Hepatocyte (in vitro differentiated cells): ENCODE measurements around the gene YPEL4. TPM values are rescaled to one million over a fixed set of nuclear protein-coding genes. Genes with fewer than 3 reads are reported as not detected.

Experiments used
- DNase-seq: peaks from one replicate; pipeline ENCODE4 v3.0.0-alpha.2; 2016; ENCODE audit warnings: low spot score
- H2AFZ ChIP-seq: fragments of 200-600 bp; sonication (generic); 2 replicates; pipeline ENCODE4 v1.6.0; 2016; ENCODE audit warnings: antibody characterized with exemption, mild to moderate bottlenecking
- H3K27ac ChIP-seq: fragments of 200-600 bp; sonication (generic); 2 replicates; pipeline ENCODE4 v1.5.1; 2016; ENCODE audit warnings: mild to moderate bottlenecking
- H3K27me3 ChIP-seq: fragments of 200-600 bp; sonication (generic); 2 replicates; pipeline ENCODE4 v1.6.1; 2016
- H3K36me3 ChIP-seq: fragments of 200-600 bp; sonication (generic); replicated peaks from 2 replicates; pipeline ENCODE4 v1.5.1; 2016; ENCODE audit warnings: low read depth; ENCODE audit not compliant: insufficient read depth
- H3K4me1 ChIP-seq: fragments of 200-600 bp; sonication (generic); 2 replicates; pipeline ENCODE4 v1.5.1; 2016; ENCODE audit warnings: mild to moderate bottlenecking, moderate library complexity; ENCODE audit not compliant: insufficient read depth
- H3K4me2 ChIP-seq: fragments of 200-600 bp; sonication (generic); 2 replicates; pipeline ENCODE4 v1.6.0; 2016
- H3K4me3 ChIP-seq: fragments of 200-600 bp; sonication (generic); 2 replicates; pipeline ENCODE4 v1.5.1; 2016; ENCODE audit warnings: mild to moderate bottlenecking
- H3K79me2 ChIP-seq: fragments of 200-600 bp; sonication (generic); 2 replicates; pipeline ENCODE4 v1.6.0; 2017; ENCODE audit warnings: mild to moderate bottlenecking
- H3K9me2 ChIP-seq: fragments of 200-600 bp; sonication (generic); replicated peaks from 2 replicates; pipeline ENCODE4 v1.6.0; 2017; ENCODE audit warnings: mild to moderate bottlenecking; ENCODE audit not compliant: insufficient read depth
- H3K9me3 ChIP-seq: fragments of 200-600 bp; sonication (generic); 2 replicates; pipeline ENCODE4 v1.5.1; 2016; ENCODE audit warnings: low read depth, mild to moderate bottlenecking
- H4K20me1 ChIP-seq: fragments of 200-600 bp; sonication (generic); 2 replicates; pipeline ENCODE4 v1.6.0; 2016; ENCODE audit warnings: mild to moderate bottlenecking; ENCODE audit not compliant: insufficient read depth, poor library complexity, severe bottlenecking
- EZH2 ChIP-seq: fragments of 200-600 bp; sonication (generic); IDR thresholded peaks from 2 replicates; pipeline ENCODE4 v1.6.1; 2016; ENCODE audit warnings: antibody characterized with exemption, mild to moderate bottlenecking, borderline replicate concordance
- EZH2phosphoT487 ChIP-seq: fragments of 200-600 bp; sonication (generic); IDR thresholded peaks from one replicate; pipeline ENCODE4 v1.6.1; 2018; ENCODE audit warnings: antibody characterized with exemption, mild to moderate bottlenecking, low read depth, moderate library complexity; ENCODE audit not compliant: unreplicated experiment, severe bottlenecking
- WGBS: methylation state at CpG from one replicate; pipeline ENCODE4 v1.1.6; 2016; ENCODE audit warnings: low lambda C conversion rate; ENCODE audit errors: missing lambda C conversion rate; 5-methylcytosine and 5-hydroxymethylcytosine counted together
- polyA plus RNA-seq: library from polyadenylated mRNA; unstranded; fragments of >200 nt; fragmentation: Nextera tagmentation; extraction: Ambion mirVana; gene quantifications from 2 replicates; pipeline ENCODE4 v1.2.1, GENCODE V29; 2016
- total RNA-seq: library from RNA; depleted of rRNA; stranded (reverse); fragments of >200 nt; gene quantifications from 2 replicates; pipeline ENCODE4 v1.2.3, GENCODE V29; 2014
- TF ChIP-seq, protein P1 (sequence below): fragments of 200-600 bp; sonication (generic); IDR thresholded peaks from 2 replicates; pipeline ENCODE4 v1.5.1; 2016; ENCODE audit warnings: antibody characterized with exemption, mild to moderate bottlenecking; ENCODE audit not compliant: poor library complexity

Gene YPEL4
- total and polyA plus RNA-seq, 2 experiments from 2014 or later, result 0.90 to 3.9 TPM

DNA sequence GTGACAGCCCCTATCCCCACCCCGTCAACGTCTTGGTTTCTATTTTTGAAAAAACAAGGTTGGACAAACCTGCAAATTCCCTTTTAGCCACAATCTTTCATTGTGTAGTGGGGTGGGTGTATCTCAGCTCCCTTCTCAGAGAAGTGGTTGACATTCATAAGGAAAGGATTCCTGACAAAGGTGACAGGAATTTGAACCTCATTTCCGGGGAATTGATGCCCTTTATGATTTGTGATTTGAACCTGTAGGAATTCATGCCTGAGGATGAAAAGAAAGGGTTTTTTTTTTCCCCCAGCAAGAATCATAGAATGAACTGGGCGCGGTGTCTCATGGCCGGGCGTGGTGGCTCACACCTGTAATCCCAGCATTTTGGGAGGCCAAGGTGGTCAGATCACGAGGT lies 14.5 kb downstream of the YPEL4 start:
- H4K20me1 ChIP-seq, result peaks cover 4% of the 10 kb centered on the region
- no peak overlapping the region for H2AFZ ChIP-seq
- H3K4me3 ChIP-seq, result no peak overlapping the region
- WGBS, result 93% methylated on average over 8 of the region's 8 CpGs
- TF ChIP-seq EZH2, result no peak
- TF ChIP-seq, protein P1, sequence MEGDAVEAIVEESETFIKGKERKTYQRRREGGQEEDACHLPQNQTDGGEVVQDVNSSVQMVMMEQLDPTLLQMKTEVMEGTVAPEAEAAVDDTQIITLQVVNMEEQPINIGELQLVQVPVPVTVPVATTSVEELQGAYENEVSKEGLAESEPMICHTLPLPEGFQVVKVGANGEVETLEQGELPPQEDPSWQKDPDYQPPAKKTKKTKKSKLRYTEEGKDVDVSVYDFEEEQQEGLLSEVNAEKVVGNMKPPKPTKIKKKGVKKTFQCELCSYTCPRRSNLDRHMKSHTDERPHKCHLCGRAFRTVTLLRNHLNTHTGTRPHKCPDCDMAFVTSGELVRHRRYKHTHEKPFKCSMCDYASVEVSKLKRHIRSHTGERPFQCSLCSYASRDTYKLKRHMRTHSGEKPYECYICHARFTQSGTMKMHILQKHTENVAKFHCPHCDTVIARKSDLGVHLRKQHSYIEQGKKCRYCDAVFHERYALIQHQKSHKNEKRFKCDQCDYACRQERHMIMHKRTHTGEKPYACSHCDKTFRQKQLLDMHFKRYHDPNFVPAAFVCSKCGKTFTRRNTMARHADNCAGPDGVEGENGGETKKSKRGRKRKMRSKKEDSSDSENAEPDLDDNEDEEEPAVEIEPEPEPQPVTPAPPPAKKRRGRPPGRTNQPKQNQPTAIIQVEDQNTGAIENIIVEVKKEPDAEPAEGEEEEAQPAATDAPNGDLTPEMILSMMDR, result no peak
- no peak for TF ChIP-seq EZH2phosphoT487
- H3K79me2 ChIP-seq, result peaks cover 16% of the 10 kb centered on the region
- no peak overlapping the region for H3K27ac ChIP-seq
- H3K27me3 ChIP-seq, result no peaks in the 10 kb centered on the region
- H3K36me3 ChIP-seq, result no peaks in the 10 kb centered on the region
- H3K4me2 ChIP-seq, result no peak overlapping the region
- peaks cover 9% of the 10 kb centered on the region for H3K4me1 ChIP-seq
- DNase-seq, result no peak
- no peaks in the 10 kb centered on the region for H3K9me3 ChIP-seq
- no peaks in the 10 kb centered on the region for H3K9me2 ChIP-seq

DNA sequence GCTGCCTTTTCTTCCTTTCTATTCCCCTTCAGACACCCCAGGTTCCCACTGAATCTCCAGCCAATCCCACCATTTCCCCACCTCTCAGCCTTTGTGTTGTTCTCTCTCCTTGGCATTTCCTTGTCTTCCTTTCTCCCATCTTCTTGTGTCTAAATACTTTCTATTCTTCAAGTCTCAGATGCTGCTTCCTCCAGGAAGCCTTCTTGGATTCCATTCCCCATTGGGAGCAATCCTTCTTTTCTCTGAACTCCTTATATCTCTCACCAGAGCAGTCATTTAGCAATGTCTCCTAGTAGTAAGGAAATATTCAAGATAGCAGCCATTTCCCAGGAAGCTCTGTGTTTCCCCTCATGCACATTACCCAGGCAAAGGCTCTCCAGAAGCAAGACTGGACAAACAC lies 15.4 kb downstream of the YPEL4 start:
- H3K9me2 ChIP-seq, result no peaks in the 10 kb centered on the region
- H3K4me3 ChIP-seq, result no peak overlapping the region
- no peaks in the 10 kb centered on the region for H4K20me1 ChIP-seq
- peaks cover 11% of the 10 kb centered on the region for H3K79me2 ChIP-seq
- H2AFZ ChIP-seq, result no peak overlapping the region
- H3K4me1 ChIP-seq, result no peaks in the 10 kb centered on the region
- no peak for DNase-seq
- no peak overlapping the region for H3K4me2 ChIP-seq
- H3K36me3 ChIP-seq, result no peaks in the 10 kb centered on the region
- TF ChIP-seq EZH2, result no peak
- no peak for TF ChIP-seq EZH2phosphoT487
- TF ChIP-seq, protein P1, result no peak
- H3K27me3 ChIP-seq, result no peaks in the 10 kb centered on the region
- no peaks in the 10 kb centered on the region for H3K9me3 ChIP-seq
- H3K27ac ChIP-seq, result no peak overlapping the region

DNA sequence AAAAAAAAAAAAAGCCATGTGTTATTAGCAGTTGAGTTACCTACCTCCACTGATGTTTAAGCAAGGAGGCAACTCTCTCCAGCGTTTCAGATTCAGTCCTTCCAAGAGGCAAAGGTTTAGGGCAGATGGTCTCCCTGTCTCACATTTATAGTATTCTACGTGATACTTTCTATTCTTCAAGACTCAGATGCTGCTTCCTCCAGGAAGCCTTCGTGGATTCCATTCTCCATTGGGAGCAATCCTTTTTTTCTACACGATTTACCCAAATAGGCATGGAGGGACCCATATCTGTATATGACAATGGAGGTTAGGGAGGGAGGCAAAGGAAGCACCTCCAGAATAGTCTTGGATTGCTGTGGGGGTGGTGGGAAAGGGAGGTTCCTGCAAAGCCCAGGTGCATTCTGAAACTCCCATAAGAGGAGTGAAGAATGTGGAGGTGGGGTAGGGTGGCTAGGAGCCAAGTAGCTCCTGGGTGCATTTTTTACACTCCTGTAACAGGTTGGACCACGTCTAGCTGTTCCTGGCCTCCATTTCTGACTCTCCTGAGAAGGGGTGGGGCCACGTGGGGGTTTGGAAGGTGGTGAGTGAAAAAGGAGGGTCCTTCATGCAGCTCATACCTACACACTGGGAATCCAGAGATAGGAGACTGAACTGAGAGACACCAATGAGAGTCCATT lies 16.2 kb downstream of the YPEL4 start:
- Histone ChIP-seq H3K9me3 (no peaks in the 10 kb centered on the region), H3K36me3 (no peaks in the 10 kb centered on the region), H3K4me2 (no peak overlapping the region), H4K20me1 (no peaks in the 10 kb centered on the region), H3K4me1 (no peaks in the 10 kb centered on the region), H2AFZ (no peak overlapping the region), H3K4me3 (no peak overlapping the region), H3K9me2 (no peaks in the 10 kb centered on the region), H3K27ac (no peak overlapping the region), H3K27me3 (no peaks in the 10 kb centered on the region), H3K79me2 (peaks cover 3% of the 10 kb centered on the region)
- DNase-seq, result no peak
- TF ChIP-seq EZH2, result no peak
- WGBS, result 89% methylated on average over 6 of the region's 6 CpGs

DNA sequence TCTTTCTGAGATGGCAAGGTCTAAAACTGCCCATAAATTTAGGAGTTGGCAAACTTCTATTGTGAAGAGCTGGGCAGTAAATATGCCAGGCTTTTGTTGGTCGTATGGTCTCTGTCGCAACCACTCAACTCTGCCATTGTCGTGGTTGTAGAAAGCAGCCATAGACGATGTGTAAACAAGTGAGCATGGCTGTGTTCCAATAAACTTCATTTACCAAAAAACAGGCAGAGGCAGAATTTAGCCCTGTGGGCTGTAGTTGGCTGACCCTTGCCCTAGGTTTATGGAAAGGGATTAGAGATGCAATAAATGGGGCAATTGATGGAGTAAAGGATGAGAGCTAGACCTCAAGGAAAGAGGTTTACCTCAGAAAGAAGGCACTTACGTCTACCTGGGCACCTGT lies 17.6 kb downstream of the YPEL4 start:
- 49% methylated on average over 5 of the region's 5 CpGs for WGBS
- H4K20me1 ChIP-seq, result no peaks in the 10 kb centered on the region

More for the DNA sequence above, 17.6 kb downstream of the YPEL4 start:
- H2AFZ ChIP-seq, result no peak overlapping the region
- no peaks in the 10 kb centered on the region for H3K27me3 ChIP-seq
- H3K27ac ChIP-seq, result no peak overlapping the region
- no peak overlapping the region for H3K4me3 ChIP-seq
- no peak for TF ChIP-seq EZH2
- no peak for TF ChIP-seq EZH2phosphoT487
- TF ChIP-seq, protein P1, result no peak
- no peaks in the 10 kb centered on the region for H3K36me3 ChIP-seq
- H3K79me2 ChIP-seq, result no peaks in the 10 kb centered on the region
- no peak overlapping the region for H3K4me2 ChIP-seq
- no peaks in the 10 kb centered on the region for H3K4me1 ChIP-seq
- no peak for DNase-seq
- no peaks in the 10 kb centered on the region for H3K9me3 ChIP-seq
- no peaks in the 10 kb centered on the region for H3K9me2 ChIP-seq
